ENCODE measurements around the gene ADGRL4.

DNA sequence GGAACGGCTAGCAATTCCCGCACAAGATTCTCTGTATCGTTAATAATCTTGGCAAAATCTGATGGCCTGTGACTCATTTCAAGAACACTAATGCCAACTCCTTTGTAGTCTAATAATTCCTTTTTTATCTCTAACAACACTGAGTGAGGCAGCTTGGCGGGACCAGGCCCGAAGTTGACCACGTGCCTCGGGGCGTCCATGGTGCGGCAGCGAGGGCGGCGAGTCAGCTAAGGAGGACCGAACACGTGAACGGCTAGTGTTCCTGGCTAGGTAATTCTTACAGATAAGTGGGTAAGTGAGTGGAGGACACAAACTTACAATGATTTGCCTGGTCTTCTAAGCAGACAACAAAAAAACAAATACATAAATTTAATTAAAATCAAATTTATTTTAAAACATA is 49.3 kb upstream of the ADGRL4 start:
- TF ChIP-seq, protein P1, sequence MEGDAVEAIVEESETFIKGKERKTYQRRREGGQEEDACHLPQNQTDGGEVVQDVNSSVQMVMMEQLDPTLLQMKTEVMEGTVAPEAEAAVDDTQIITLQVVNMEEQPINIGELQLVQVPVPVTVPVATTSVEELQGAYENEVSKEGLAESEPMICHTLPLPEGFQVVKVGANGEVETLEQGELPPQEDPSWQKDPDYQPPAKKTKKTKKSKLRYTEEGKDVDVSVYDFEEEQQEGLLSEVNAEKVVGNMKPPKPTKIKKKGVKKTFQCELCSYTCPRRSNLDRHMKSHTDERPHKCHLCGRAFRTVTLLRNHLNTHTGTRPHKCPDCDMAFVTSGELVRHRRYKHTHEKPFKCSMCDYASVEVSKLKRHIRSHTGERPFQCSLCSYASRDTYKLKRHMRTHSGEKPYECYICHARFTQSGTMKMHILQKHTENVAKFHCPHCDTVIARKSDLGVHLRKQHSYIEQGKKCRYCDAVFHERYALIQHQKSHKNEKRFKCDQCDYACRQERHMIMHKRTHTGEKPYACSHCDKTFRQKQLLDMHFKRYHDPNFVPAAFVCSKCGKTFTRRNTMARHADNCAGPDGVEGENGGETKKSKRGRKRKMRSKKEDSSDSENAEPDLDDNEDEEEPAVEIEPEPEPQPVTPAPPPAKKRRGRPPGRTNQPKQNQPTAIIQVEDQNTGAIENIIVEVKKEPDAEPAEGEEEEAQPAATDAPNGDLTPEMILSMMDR (IDR thresholded peaks at IDR 0.05) = no peak
- TF ChIP-seq POLR2AphosphoS5 (IDR thresholded peaks at IDR 0.05; ENCODE audit: low read depth, low read length) (no peak), SIN3A (IDR thresholded peaks at IDR 0.05; ENCODE audit: borderline replicate concordance, insufficient read depth, low read depth, low read length) (no peak)
- TF ChIP-seq, protein P2, sequence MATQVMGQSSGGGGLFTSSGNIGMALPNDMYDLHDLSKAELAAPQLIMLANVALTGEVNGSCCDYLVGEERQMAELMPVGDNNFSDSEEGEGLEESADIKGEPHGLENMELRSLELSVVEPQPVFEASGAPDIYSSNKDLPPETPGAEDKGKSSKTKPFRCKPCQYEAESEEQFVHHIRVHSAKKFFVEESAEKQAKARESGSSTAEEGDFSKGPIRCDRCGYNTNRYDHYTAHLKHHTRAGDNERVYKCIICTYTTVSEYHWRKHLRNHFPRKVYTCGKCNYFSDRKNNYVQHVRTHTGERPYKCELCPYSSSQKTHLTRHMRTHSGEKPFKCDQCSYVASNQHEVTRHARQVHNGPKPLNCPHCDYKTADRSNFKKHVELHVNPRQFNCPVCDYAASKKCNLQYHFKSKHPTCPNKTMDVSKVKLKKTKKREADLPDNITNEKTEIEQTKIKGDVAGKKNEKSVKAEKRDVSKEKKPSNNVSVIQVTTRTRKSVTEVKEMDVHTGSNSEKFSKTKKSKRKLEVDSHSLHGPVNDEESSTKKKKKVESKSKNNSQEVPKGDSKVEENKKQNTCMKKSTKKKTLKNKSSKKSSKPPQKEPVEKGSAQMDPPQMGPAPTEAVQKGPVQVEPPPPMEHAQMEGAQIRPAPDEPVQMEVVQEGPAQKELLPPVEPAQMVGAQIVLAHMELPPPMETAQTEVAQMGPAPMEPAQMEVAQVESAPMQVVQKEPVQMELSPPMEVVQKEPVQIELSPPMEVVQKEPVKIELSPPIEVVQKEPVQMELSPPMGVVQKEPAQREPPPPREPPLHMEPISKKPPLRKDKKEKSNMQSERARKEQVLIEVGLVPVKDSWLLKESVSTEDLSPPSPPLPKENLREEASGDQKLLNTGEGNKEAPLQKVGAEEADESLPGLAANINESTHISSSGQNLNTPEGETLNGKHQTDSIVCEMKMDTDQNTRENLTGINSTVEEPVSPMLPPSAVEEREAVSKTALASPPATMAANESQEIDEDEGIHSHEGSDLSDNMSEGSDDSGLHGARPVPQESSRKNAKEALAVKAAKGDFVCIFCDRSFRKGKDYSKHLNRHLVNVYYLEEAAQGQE (IDR thresholded peaks at IDR 0.05; ENCODE audit: insufficient read depth in 1 of 2, low read depth in 2 of 2, low read length in 1 of 2) = no peak
